NCI-H146 treated with DMSO at 0.1 percent for 48 hours (cell line): Measurements from ENCODE around the gene KRTAP6-2.

Experiments
- DNase-seq: peaks from one replicate; lab custom pipeline; 2025; ENCODE audit not compliant: unreplicated experiment; lab: John Stamatoyannopoulos, UW

KRTAP6-2 gene

GRCh38 chr21:30598802-30599201 is at the start of gene KRTAP6-2:
Gene KRTAP6-2, minus strand, starts transcription at chr21:30598902. Its CDS starts 28 bp downstream, at chr21:30598874.
- DNase-seq, result no peak

- DNase-seq, result no peak
These were observed 48.3 kb upstream of the KRTAP6-2 start for GRCh38 chr21:30646904-30647414.

GRCh38 chr21:30642564-30642963 is 43.9 kb upstream of the KRTAP6-2 start, which contains the start of gene KRTAP20-3:
Gene KRTAP20-3, plus strand, starts transcription at chr21:30642864.
- DNase-seq, result no peak

- DNase-seq, result no peak
These were observed 40.0 kb upstream of the KRTAP6-2 start for GRCh38 chr21:30638686-30639085.

GRCh38 chr21:30634906-30635305 is 36.2 kb upstream of the KRTAP6-2 start, which contains the start of gene KRTAP20-2:
Gene KRTAP20-2, plus strand, starts transcription at chr21:30635206. Its CDS starts 58 bp downstream, at chr21:30635264.
- no peak for DNase-seq

- no peak for DNase-seq
These were observed 30.5 kb upstream of the KRTAP6-2 start for GRCh38 chr21:30629200-30629599.

GRCh38 chr21:30628109-30628508 is 29.4 kb upstream of the KRTAP6-2 start:
- no peak for DNase-seq

GRCh38 chr21:30625449-30626165 is 26.9 kb upstream of the KRTAP6-2 start:
- DNase-seq, result no peak

GRCh38 chr21:30623362-30623761 is 24.7 kb upstream of the KRTAP6-2 start:
- no peak for DNase-seq

GRCh38 chr21:30620522-30620921 is 21.8 kb upstream of the KRTAP6-2 start, which contains the start of gene KRTAP20-4:
Gene KRTAP20-4, plus strand, starts transcription at chr21:30620627.
- DNase-seq, result no peak

GRCh38 chr21:30620080-30620479 is 21.4 kb upstream of the KRTAP6-2 start:
- no peak for DNase-seq

- no peak for DNase-seq
These were observed 17.4 kb upstream of the KRTAP6-2 start, which contains the start of gene KRTAP20-1 for GRCh38 chr21:30616125-30616524. Gene KRTAP20-1, plus strand, starts transcription at chr21:30616425. Its CDS starts 30 bp downstream, at chr21:30616455.

- no peak for DNase-seq
These were observed 16.5 kb upstream of the KRTAP6-2 start for GRCh38 chr21:30615199-30615598.

GRCh38 chr21:30613836-30614235 is 15.1 kb upstream of the KRTAP6-2 start, which contains the start of gene KRTAP6-1:
Gene KRTAP6-1, minus strand, starts transcription at chr21:30613930. Its CDS starts 26 bp downstream, at chr21:30613904.
- DNase-seq, result no peak

GRCh38 chr21:30612132-30612531 is 13.4 kb upstream of the KRTAP6-2 start:
- DNase-seq, result no peak

GRCh38 chr21:30605968-30606367 is 7.3 kb upstream of the KRTAP6-2 start:
- DNase-seq, result no peak

- no peak for DNase-seq
These were observed 2.1 kb upstream of the KRTAP6-2 start, which contains the start of gene KRTAP22-1 for GRCh38 chr21:30600787-30601186. Gene KRTAP22-1, plus strand, starts transcription at chr21:30601087.

GRCh38 chr21:30592140-30592539 is 6.6 kb downstream of the KRTAP6-2 start, which contains the start of gene KRTAP6-3:
Gene KRTAP6-3, plus strand, starts transcription at chr21:30592440. Its CDS starts 6 bp downstream, at chr21:30592446.
- DNase-seq, result no peak

- DNase-seq, result no peak
These were observed 8.4 kb downstream of the KRTAP6-2 start, which contains the start of gene KRTAP22-2 for GRCh38 chr21:30590297-30590696. Gene KRTAP22-2, minus strand, starts transcription at chr21:30590397.

GRCh38 chr21:30582870-30583269 is 15.8 kb downstream of the KRTAP6-2 start:
- DNase-seq, result no peak

GRCh38 chr21:30580132-30580531 is 18.6 kb downstream of the KRTAP6-2 start:
- DNase-seq, result no peak

- DNase-seq, result no peak
These were observed 19.4 kb downstream of the KRTAP6-2 start for GRCh38 chr21:30579346-30579745.
